Spleen (tissue), 11 donors: Measurements from ENCODE around the gene PPL. TPM values are rescaled to one million over a fixed set of nuclear protein-coding genes. Genes with fewer than 3 reads are reported as not detected.
A peak's percentile ranks its signal among the peaks of the same experiment; 100 is the strongest.

Experiments used
- DNase-seq: peaks from one replicate; pipeline ENCODE4 v3.0.0-alpha.2; 2020
- H3K27ac ChIP-seq, 8 donors: fragments of 200-600 bp; sonication (generic) in 7 of 8; 1 replicate in 4 of 8; 2 replicates in 4 of 8; pipeline versions ENCODE4 v1.5.0 to v1.8.0; 2016 to 2021; ENCODE audit warnings: inconsistent platforms in 4 of 8, mild to moderate bottlenecking in 4 of 8, moderate library complexity in 1 of 8
- H3K27me3 ChIP-seq, 7 donors: fragments of 200-600 bp; sonication (generic) in 6 of 7; replicated peaks in 1 of 7; 1 replicate in 4 of 7; 2 replicates in 3 of 7; pipeline versions ENCODE4 v1.5.0 to v1.8.0; 2016 to 2021; ENCODE audit warnings: inconsistent platforms in 3 of 7, mild to moderate bottlenecking in 1 of 7
- H3K36me3 ChIP-seq, 6 donors: fragments of 200-600 bp; sonication (generic) in 5 of 6; 1 replicate in 4 of 6; 2 replicates in 2 of 6; pipeline versions ENCODE4 v1.5.0 to v1.8.0; 2016 to 2021; ENCODE audit warnings: inconsistent platforms in 2 of 6
- H3K4me1 ChIP-seq, 6 donors: fragments of 200-600 bp; sonication (generic) in 5 of 6; 1 replicate in 3 of 6; 2 replicates in 3 of 6; pipeline versions ENCODE4 v1.5.0 to v1.8.0; 2016 to 2021; ENCODE audit warnings: inconsistent platforms in 3 of 6
- H3K4me3 ChIP-seq, 8 donors: fragments of 200-600 bp; sonication (generic) in 7 of 8; 1 replicate in 4 of 8; 2 replicates in 4 of 8; pipeline versions ENCODE4 v1.5.0 to v1.8.0; 2016 to 2021; ENCODE audit warnings: inconsistent platforms in 4 of 8, mild to moderate bottlenecking in 4 of 8, moderate library complexity in 2 of 8
- H3K9me3 ChIP-seq, 8 donors: fragments of 200-600 bp; sonication (generic) in 7 of 8; 1 replicate in 4 of 8; 2 replicates in 4 of 8; pipeline versions ENCODE4 v1.5.0 to v1.8.0; 2016 to 2021; ENCODE audit warnings: inconsistent platforms in 4 of 8
- POLR2A ChIP-seq, 3 donors: fragments of 450-650 bp; IDR thresholded peaks; one replicate each; pipeline ENCODE4 v1.5.1; 2017; ENCODE audit warnings: antibody characterized with exemption in 3 of 3, mild to moderate bottlenecking in 1 of 3
- POLR2AphosphoS5 ChIP-seq, 3 donors: sonication (generic); formaldehyde crosslinking; IDR thresholded peaks; one replicate each; pipeline ENCODE4 v1.5.1; 2017; ENCODE audit warnings: antibody characterized with exemption in 3 of 3
- WGBS, 5 donors: extraction: QIAGEN DNeasy Blood & Tissue Kit in 3 of 5; methylation state at CpG; one replicate each; pipeline versions ENCODE4 v1.1.5 to v1.1.7; 2013 to 2018; 5-methylcytosine and 5-hydroxymethylcytosine counted together
- intact Hi-C: fragments of 100-400 bp; cut with DNase I; formaldehyde crosslinking; loops from one replicate; pipeline ENCODE4 v1.15.0; 2023; ENCODE audit warnings: low total_unique reads
- polyA plus RNA-seq, 3 donors: library from polyadenylated mRNA; stranded (reverse); fragments of 200-250 nt; gene quantifications; one replicate each; pipeline ENCODE4 v1.2.1, GENCODE V29; 2013
- total RNA-seq, 7 donors: library from RNA; depleted of rRNA in 3 of 7; stranded (reverse); fragments of >200 nt in 3 of 7; fragmentation: NEBNext Ultra II Directional in 4 of 7; extraction: Animal tissue kit (Norgen Biotek cat#: 25700) in 4 of 7; gene quantifications; one replicate each; pipeline versions ENCODE4 v1.1.0 to v1.2.1, GENCODE V29; 2016 to 2021
- TF ChIP-seq, protein P1 (sequence below), 11 experiments: fragments of 200-600 bp in 7 of 11; fragments of 450-650 bp in 4 of 11; sonication (generic) in 4 of 11; IDR thresholded peaks in 8 of 11; conservative IDR thresholded peaks in 3 of 11; 1 replicate in 7 of 11; 2 replicates in 4 of 11; pipeline versions ENCODE4 v1.4.0 to v1.8.0; 2016 to 2021; ENCODE audit warnings: antibody characterized with exemption in 11 of 11, inconsistent platforms in 4 of 11, mild to moderate bottlenecking in 1 of 11
- donor health status: healthy with polysubstance abuse.
- donor health status: DM: no; HTN: no; CAD: no; lungs with moderate emphysema.
- donor health status: DM: no; HTN: no; CAD: no.
- donor health status: Bipolar disorder and iron deficiency.
- donor health status: healthy.
- donor health status: DM: no; HTN: no; CAD: no.
- donor health status: DM: yes; HTN: yes; CAD: no.

Gene PPL
- total and polyA plus RNA-seq, 10 donors = 0.11 to 0.77 (median 0.20) TPM; not detected in 3

DNA sequence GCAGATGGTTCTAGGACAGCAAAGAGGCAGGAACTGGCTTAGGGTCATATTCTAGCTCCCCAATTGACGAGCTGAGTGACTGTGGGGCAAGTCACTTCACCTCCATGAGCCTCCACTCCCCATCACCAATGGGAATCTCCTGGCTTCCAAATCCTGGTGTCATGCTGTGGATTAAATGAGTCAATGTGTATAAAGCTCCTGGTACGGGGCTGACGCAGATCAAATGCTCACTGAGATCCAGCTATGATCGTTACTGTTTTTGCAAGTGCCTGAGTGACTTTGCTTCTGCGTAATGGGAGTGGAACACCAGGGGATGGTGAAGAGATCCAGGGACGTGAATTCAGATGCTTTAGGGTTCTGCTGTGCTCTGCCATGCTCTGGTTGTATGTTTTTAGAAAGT is 23.6 kb upstream of the PPL start:
- TF ChIP-seq POLR2AphosphoS5 (IDR thresholded peaks at IDR 0.05) = no peak
- TF ChIP-seq POLR2A (IDR thresholded peaks at IDR 0.05) = no peak
- TF ChIP-seq, protein P1, sequence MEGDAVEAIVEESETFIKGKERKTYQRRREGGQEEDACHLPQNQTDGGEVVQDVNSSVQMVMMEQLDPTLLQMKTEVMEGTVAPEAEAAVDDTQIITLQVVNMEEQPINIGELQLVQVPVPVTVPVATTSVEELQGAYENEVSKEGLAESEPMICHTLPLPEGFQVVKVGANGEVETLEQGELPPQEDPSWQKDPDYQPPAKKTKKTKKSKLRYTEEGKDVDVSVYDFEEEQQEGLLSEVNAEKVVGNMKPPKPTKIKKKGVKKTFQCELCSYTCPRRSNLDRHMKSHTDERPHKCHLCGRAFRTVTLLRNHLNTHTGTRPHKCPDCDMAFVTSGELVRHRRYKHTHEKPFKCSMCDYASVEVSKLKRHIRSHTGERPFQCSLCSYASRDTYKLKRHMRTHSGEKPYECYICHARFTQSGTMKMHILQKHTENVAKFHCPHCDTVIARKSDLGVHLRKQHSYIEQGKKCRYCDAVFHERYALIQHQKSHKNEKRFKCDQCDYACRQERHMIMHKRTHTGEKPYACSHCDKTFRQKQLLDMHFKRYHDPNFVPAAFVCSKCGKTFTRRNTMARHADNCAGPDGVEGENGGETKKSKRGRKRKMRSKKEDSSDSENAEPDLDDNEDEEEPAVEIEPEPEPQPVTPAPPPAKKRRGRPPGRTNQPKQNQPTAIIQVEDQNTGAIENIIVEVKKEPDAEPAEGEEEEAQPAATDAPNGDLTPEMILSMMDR (IDR thresholded peaks at IDR 0.05 in 8 of 11, conservative IDR thresholded peaks at IDR 0.05 in 3 of 11) = no peak
- WGBS, 5 donors = 64 to 74% (median 70%) methylated on average over 6 of the region's 6 CpGs

DNA sequence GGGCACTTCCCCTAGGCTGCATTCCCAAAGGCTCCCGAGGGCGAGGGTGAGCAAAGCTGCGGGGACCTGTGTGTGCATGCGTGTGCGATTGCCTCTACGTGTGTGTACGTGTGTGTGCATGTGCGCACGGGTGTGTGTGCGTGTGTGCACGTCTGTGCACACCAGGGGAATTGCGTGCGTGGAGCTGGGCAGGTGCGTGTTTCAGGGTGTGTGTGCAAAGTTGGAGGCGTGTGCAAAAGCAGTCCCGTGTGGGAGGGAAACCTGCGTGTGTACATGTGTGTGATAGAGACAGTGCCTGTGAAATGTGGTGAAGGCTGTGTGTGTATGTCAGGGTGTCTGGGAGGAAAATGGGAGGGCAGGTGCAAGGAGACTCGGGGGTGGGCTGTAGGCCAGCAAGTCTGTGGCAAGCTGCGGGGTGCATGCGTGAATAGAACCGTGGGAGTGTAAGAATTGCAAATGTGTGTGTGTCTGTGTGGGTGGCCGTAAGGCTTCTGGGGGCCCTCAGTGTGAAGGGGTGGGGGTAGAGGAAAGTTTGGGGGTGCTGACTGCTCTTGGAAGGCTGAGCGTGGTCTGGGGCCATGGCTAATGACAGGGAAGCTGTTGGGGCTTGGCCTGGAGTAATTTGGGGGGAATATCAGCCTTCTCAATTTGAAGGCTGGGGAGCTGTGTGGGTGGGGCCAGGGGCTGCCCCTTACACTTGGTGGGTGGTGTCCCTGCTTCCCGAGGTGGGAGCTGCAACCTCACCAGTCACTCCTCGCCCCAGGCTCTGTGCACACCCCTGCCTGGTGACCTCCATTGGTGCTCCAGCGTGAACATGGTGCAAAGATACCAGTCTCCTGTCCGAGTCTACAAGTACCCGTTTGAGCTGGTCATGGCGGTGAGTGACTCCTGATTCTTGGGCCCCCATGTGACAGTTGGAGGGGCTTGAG is 21.8 kb upstream of the PPL start:
- WGBS, 5 donors = 42 to 51% (median 47%) methylated on average over 24 to 29 of the region's 29 CpGs

More for the DNA sequence above, 23.6 kb upstream of the PPL start:
- Histone ChIP-seq H3K27ac (no peak overlapping the region), H3K4me1 (peaks cover 5 to 31% (median 20%) of the 10 kb centered on the region in 6 donors), H3K36me3 (no peaks in the 10 kb centered on the region), H3K27me3 (peaks cover 0 to 59% (median 16%) of the 10 kb centered on the region in 7 donors), H3K9me3 (no peaks in the 10 kb centered on the region), H3K4me3 (no peak overlapping the region)
- no peak for DNase-seq
- intact Hi-C loops = no loop called here

DNA sequence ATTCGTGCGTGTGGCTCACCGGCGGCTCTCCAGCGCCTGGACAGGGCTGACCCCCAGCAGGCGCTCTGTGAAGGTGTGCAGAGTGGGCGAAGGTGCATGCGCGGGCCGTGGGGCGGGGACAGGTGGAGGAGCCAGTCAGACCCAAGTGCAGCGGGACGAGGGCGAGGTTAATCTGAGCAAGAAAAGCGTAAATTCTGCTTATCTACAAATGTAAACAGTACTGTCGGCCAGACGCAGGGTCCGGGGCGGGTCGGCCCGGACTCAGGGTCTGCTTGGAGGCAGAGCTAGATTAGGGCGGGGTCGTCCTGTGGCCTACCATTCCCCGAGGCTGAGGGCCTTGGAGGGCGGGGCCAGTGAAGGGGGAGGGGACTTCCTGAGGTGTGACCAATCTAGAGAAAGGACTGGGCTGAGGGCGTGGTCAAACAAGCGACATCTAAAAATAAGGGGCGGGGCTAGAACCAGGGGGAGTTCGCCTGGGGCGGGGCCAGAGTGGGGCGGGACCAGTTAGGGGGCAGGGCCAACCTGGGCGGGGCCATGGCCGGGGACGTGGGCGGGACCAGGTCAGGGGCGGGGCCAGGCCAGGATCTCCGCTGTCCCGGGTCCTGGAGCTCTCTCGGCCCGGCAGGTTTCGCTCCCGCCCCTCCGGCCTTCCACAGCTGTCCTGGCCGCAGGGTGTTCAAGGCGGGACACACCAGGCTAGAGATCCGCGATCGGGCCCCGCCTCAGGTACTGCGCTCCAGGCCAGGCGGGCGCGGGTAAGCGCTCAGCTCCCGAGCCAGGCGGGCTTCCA is 21.0 kb upstream of the PPL start, which contains the start of gene SEC14L5:
TSS of gene SEC14L5 (plus strand) at position 611 of the 790 bp plus-strand sequence. CDS start 994 bp downstream, outside the sequence.
- TF ChIP-seq POLR2A (IDR thresholded peaks at IDR 0.05) (no peak), POLR2AphosphoS5 (IDR thresholded peaks at IDR 0.05) (peak in 2 of 3 donors; percentile 34 to 40)
- Histone ChIP-seq H3K4me3 (peak within 1 kb of the TSS in 7 of 8 donors; percentile 22 to 67 (median 42)), H3K27me3 (peaks cover 0 to 82% (median 19%) of the 10 kb centered on the region in 7 donors), H3K36me3 (no peaks in the 10 kb centered on the region), H3K4me1 (peaks cover 5 to 31% (median 20%) of the 10 kb centered on the region in 6 donors), H3K27ac (peak within 1 kb of the TSS in 4 of 8 donors; percentile 25 to 57 (median 44)), H3K9me3 (no peaks in the 10 kb centered on the region)
- intact Hi-C loops = no loop called here
- WGBS, 5 donors = 1 to 4% (median 2%) methylated on average over 31 to 56 of the region's 56 CpGs
- peak; percentile 96 for DNase-seq

More for the DNA sequence above, 21.8 kb upstream of the PPL start:
- intact Hi-C loops = no loop called here
- Histone ChIP-seq H3K4me1 (peaks cover 5 to 31% (median 20%) of the 10 kb centered on the region in 6 donors), H3K36me3 (no peaks in the 10 kb centered on the region), H3K9me3 (no peaks in the 10 kb centered on the region), H3K27me3 (peaks cover 0 to 76% (median 19%) of the 10 kb centered on the region in 7 donors), H3K27ac (no peak overlapping the region), H3K4me3 (peak overlapping the region in 7 of 8 donors; percentile 22 to 67 (median 42))
- no peak for TF ChIP-seq POLR2A (IDR thresholded peaks at IDR 0.05)
- no peak for DNase-seq

DNA sequence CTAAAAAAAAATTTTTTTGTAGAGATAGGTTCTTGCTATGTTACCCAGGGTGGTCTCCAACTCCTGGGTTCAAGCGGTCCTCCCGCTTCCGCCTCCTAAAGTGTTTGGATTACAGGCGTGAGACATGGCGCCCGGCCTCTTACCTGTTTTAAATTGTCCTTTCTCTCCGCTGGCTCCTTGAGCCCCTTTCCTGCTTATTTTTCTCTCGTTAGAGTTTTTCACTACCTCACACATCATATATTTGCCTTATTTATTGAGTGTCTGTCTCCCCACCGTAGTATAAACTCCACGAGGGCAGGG is 20.4 kb upstream of the PPL start:
- 22 to 32% (median 27%) methylated on average over 10 of the region's 10 CpGs for WGBS, 5 donors
- intact Hi-C loops = no loop called here
- H3K9me3 ChIP-seq = no peaks in the 10 kb centered on the region
- peaks cover 0 to 82% (median 19%) of the 10 kb centered on the region in 7 donors for H3K27me3 ChIP-seq
- peak overlapping the region in 7 of 8 donors; percentile 6 to 67 (median 42) for H3K4me3 ChIP-seq
- H3K4me1 ChIP-seq = peaks cover 5 to 31% (median 20%) of the 10 kb centered on the region in 6 donors
- TF ChIP-seq POLR2A (IDR thresholded peaks at IDR 0.05) = no peak
- TF ChIP-seq, protein P1 (IDR thresholded peaks at IDR 0.05 in 8 of 11, conservative IDR thresholded peaks at IDR 0.05 in 3 of 11) = no peak
- no peak for TF ChIP-seq POLR2AphosphoS5 (IDR thresholded peaks at IDR 0.05)
- peak overlapping the region in 4 of 8 donors; percentile 25 to 57 (median 44) for H3K27ac ChIP-seq
- no peaks in the 10 kb centered on the region for H3K36me3 ChIP-seq
- no peak for DNase-seq
